Progenitor cell of endocrine pancreas (in vitro differentiated cells): Measurements from ENCODE around the gene OR5V1. TPM values are rescaled to one million over a fixed set of nuclear protein-coding genes. Genes with fewer than 3 reads are reported as not detected.
"Not testable (repeated sequence)": the region's sequence is repeated elsewhere in the genome, so short reads cannot be mapped to it uniquely, and the experiment has no call there.

Experiments used
- DNase-seq: peaks from one replicate; pipeline ENCODE4 v3.0.0; 2021; ENCODE audit warnings: low spot score; ENCODE audit not compliant: unreplicated experiment
- H3K27ac Mint-ChIP-seq: 2 replicates; pipeline ENCODE4 v1.8.0; 2021; ENCODE audit warnings: mild to moderate bottlenecking, moderate library complexity, mixed read lengths
- H3K27me3 Mint-ChIP-seq: 2 replicates; pipeline ENCODE4 v1.8.0; 2021; ENCODE audit warnings: mixed read lengths
- H3K36me3 Mint-ChIP-seq: 2 replicates; pipeline ENCODE4 v1.8.0; 2022; ENCODE audit warnings: mixed read lengths; ENCODE audit not compliant: insufficient read depth
- H3K4me1 Mint-ChIP-seq: 2 replicates; pipeline ENCODE4 v1.8.0; 2021; ENCODE audit warnings: low read depth, mixed read lengths
- H3K4me3 Mint-ChIP-seq: 2 replicates; pipeline ENCODE4 v1.8.0; 2021; ENCODE audit warnings: low read depth, mild to moderate bottlenecking, moderate library complexity, mixed read lengths
- H3K9me3 Mint-ChIP-seq: 2 replicates; pipeline ENCODE4 v1.8.0; 2021; ENCODE audit warnings: low read depth, mixed read lengths
- total RNA-seq: library from RNA; stranded (reverse); gene quantifications from 2 replicates; pipeline ENCODE4 v1.2.1, GENCODE V29; 2021
- TF ChIP-seq, protein P1 (sequence below): fragments of 200-600 bp; sonication (generic); IDR thresholded peaks from one replicate; pipeline ENCODE4 v1.5.0; 2021; ENCODE audit warnings: antibody characterized with exemption, mild to moderate bottlenecking; ENCODE audit not compliant: unreplicated experiment

OR5V1 gene
- total RNA-seq, 1 donor from 2014 or later: not detected

- no peaks in the 10 kb centered on the region for H3K4me1 Mint-ChIP-seq
Measured at GRCh38 chr6:29345380-29345779, 23.3 kb downstream of the OR5V1 start.

DNA sequence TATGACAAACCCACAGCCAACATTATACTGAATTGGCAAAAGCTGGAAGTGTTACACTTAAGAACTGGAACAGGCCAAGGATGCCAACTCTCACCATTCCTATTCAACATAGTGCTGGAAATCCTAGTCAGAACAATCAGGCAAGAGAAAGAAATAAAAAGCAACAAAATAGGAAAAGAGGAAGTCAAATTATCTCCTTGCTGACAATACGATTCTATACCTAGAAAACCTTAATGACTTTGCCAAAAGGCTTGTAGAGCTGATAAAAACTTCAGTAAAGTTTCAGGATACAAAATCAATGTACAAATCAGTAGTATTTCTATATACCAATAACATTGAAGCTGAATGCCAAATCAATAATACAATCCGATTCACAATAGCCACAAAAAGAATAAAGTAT is 32.4 kb downstream of the OR5V1 start:
- Mint-ChIP-seq H3K4me3 (no peak overlapping the region), H3K9me3 (no peaks in the 10 kb centered on the region), H3K4me1 (no peaks in the 10 kb centered on the region), H3K36me3 (no peaks in the 10 kb centered on the region), H3K27me3 (peaks cover 6% of the 10 kb centered on the region), H3K27ac (no peak overlapping the region)
- no peak for DNase-seq
- TF ChIP-seq, protein P1, sequence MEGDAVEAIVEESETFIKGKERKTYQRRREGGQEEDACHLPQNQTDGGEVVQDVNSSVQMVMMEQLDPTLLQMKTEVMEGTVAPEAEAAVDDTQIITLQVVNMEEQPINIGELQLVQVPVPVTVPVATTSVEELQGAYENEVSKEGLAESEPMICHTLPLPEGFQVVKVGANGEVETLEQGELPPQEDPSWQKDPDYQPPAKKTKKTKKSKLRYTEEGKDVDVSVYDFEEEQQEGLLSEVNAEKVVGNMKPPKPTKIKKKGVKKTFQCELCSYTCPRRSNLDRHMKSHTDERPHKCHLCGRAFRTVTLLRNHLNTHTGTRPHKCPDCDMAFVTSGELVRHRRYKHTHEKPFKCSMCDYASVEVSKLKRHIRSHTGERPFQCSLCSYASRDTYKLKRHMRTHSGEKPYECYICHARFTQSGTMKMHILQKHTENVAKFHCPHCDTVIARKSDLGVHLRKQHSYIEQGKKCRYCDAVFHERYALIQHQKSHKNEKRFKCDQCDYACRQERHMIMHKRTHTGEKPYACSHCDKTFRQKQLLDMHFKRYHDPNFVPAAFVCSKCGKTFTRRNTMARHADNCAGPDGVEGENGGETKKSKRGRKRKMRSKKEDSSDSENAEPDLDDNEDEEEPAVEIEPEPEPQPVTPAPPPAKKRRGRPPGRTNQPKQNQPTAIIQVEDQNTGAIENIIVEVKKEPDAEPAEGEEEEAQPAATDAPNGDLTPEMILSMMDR: no peak

More at GRCh38 chr6:29345380-29345779, 23.3 kb downstream of the OR5V1 start:
- no peak for DNase-seq
- H3K36me3 Mint-ChIP-seq: no peaks in the 10 kb centered on the region
- no peaks in the 10 kb centered on the region for H3K9me3 Mint-ChIP-seq
- TF ChIP-seq, protein P1: no peak
- H3K4me3 Mint-ChIP-seq: no peak overlapping the region
- no peak overlapping the region for H3K27ac Mint-ChIP-seq
- H3K27me3 Mint-ChIP-seq: no peaks in the 10 kb centered on the region

DNA sequence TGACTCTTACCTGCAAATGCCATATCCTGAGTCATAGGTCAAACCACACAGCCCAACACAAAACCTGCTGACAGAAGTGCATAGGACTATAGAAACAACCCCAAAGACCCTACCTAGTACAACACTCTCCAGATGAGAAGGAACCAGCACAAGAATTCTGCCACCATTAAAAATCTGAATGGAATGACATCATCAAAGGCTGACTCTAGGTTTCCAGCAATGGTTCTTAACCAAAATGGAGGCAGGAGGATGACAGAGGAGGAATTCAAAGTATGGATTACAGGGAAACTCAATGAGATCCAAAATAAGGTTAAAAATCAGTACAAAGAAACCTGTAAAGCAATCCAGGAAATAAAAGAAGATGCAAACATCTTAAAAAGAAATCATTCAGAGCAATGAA is 36.0 kb downstream of the OR5V1 start:
- H3K4me1 Mint-ChIP-seq: no peaks in the 10 kb centered on the region
- TF ChIP-seq, protein P1: no peak
- H3K27ac Mint-ChIP-seq: no peak overlapping the region
- H3K36me3 Mint-ChIP-seq: no peaks in the 10 kb centered on the region
- no peak overlapping the region for H3K4me3 Mint-ChIP-seq
- no peak for DNase-seq
- H3K27me3 Mint-ChIP-seq: no peaks in the 10 kb centered on the region
- H3K9me3 Mint-ChIP-seq: no peaks in the 10 kb centered on the region

GRCh38 chr6:29325777-29326176 is 42.9 kb downstream of the OR5V1 start:
- no peak overlapping the region for H3K27ac Mint-ChIP-seq
- no peak overlapping the region for H3K4me3 Mint-ChIP-seq
- no peaks in the 10 kb centered on the region for H3K9me3 Mint-ChIP-seq
- TF ChIP-seq, protein P1: no peak
- H3K36me3 Mint-ChIP-seq: no peaks in the 10 kb centered on the region
- H3K27me3 Mint-ChIP-seq: no peaks in the 10 kb centered on the region
- no peaks in the 10 kb centered on the region for H3K4me1 Mint-ChIP-seq
- no peak for DNase-seq

DNA sequence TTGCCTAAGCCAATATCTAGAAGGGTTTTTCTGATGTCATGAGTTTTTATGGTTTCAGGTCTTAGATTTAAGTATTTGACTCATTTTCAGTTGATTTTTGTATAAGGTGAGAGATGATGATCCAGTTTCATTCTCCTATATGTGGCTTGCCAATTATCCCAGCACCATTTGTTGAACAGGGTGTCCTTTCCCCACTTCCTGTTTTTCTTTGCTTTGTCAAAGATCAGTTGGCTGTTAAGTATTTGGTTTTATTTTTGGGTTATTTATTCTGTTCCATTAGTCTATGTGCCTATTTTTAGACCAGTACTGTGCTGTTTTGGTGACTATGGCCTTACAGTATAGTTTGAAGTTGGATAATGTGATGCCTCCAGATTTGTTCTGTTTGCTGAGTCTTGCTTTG is 45.3 kb downstream of the OR5V1 start:
- H3K9me3 Mint-ChIP-seq, H3K27me3 Mint-ChIP-seq, H3K4me3 Mint-ChIP-seq, H3K36me3 Mint-ChIP-seq, H3K4me1 Mint-ChIP-seq, DNase-seq, H3K27ac Mint-ChIP-seq: not testable (repeated sequence)

GRCh38 chr6:29319931-29320330 is 48.7 kb downstream of the OR5V1 start:
- TF ChIP-seq, protein P1: no peak
- Mint-ChIP-seq H3K27ac (no peak overlapping the region), H3K4me1 (no peaks in the 10 kb centered on the region), H3K36me3 (no peaks in the 10 kb centered on the region), H3K4me3 (no peak overlapping the region), H3K27me3 (no peaks in the 10 kb centered on the region), H3K9me3 (no peaks in the 10 kb centered on the region)
- DNase-seq: no peak

Other genes with a start within 250 kb of the OR5V1 start
- gene OR2J2, start 198.0 kb downstream of the OR5V1 start, total RNA-seq: not detected in 2 replicates
- gene OR14J1, start 67.2 kb downstream of the OR5V1 start, total RNA-seq: not detected in 2 replicates
- not detected in 2 replicates for gene OR12D3, start 6.4 kb upstream of the OR5V1 start, total RNA-seq
- gene OR12D2, start 26.8 kb upstream of the OR5V1 start, total RNA-seq: not detected in 2 replicates
- gene OR12D1, start 46.1 kb upstream of the OR5V1 start, total RNA-seq: not detected in 2 replicates
- not detected in 2 replicates for gene OR10C1, start 70.4 kb upstream of the OR5V1 start, total RNA-seq
- not detected in 2 replicates for gene OR11A1, start 88.2 kb upstream of the OR5V1 start, total RNA-seq
- gene OR2H1, start 88.3 kb upstream of the OR5V1 start, total RNA-seq: not detected in 2 replicates
- not detected in 2 replicates for gene MAS1L, start 119.1 kb upstream of the OR5V1 start, total RNA-seq
- gene UBD, start 190.9 kb upstream of the OR5V1 start, total RNA-seq: 1.9 and 2.6 TPM in 2 replicates
- not detected in 2 replicates for gene OR2H2, start 216.3 kb upstream of the OR5V1 start, total RNA-seq